Activated CD4-positive, alpha-beta T cell treated with anti-CD3 and anti-CD28 coated beads, Interleukin-2, amount 10 ng/mL, durations not matched to agents 24 days and 14 days (primary cell): Measurements from ENCODE around the gene FAM89B. TPM values are rescaled to one million over a fixed set of nuclear protein-coding genes. Genes with fewer than 3 reads are reported as not detected.
"Not testable (repeated sequence)": the region's sequence is repeated elsewhere in the genome, so short reads cannot be mapped to it uniquely, and the experiment has no call there.

Experiments
- DNase-seq: peaks from one replicate; pipeline ENCODE4 v3.0.0; 2022
- H3K27ac Mint-ChIP-seq: one replicate; pipeline ENCODE4 v1.8.0; 2022; ENCODE audit warnings: mild to moderate bottlenecking, mixed read lengths
- H3K27me3 Mint-ChIP-seq: one replicate; pipeline ENCODE4 v1.8.0; 2022; ENCODE audit warnings: mixed read lengths
- H3K36me3 Mint-ChIP-seq: one replicate; pipeline ENCODE4 v1.8.0; 2022; ENCODE audit warnings: low read depth, mild to moderate bottlenecking, mixed read lengths
- H3K4me1 Mint-ChIP-seq: one replicate; pipeline ENCODE4 v1.8.0; 2021; ENCODE audit warnings: mixed read lengths
- H3K4me3 Mint-ChIP-seq: one replicate; pipeline ENCODE4 v1.8.0; 2022; ENCODE audit warnings: mild to moderate bottlenecking, moderate library complexity, mixed read lengths
- H3K9me3 Mint-ChIP-seq: one replicate; pipeline ENCODE4 v1.8.0; 2021; ENCODE audit warnings: mixed read lengths
- intact Hi-C: fragments of 100-400 bp; cut with micrococcal nuclease; formaldehyde crosslinking; loops from one replicate; pipeline ENCODE4 v1.15.1; 2023
- total RNA-seq: library from RNA; stranded (reverse); gene quantifications from 2 replicates; pipeline ENCODE4 v1.2.3, GENCODE V29; 2022

FAM89B gene
- total RNA-seq, 1 donor from 2014 or later: 42.4 TPM

DNA sequence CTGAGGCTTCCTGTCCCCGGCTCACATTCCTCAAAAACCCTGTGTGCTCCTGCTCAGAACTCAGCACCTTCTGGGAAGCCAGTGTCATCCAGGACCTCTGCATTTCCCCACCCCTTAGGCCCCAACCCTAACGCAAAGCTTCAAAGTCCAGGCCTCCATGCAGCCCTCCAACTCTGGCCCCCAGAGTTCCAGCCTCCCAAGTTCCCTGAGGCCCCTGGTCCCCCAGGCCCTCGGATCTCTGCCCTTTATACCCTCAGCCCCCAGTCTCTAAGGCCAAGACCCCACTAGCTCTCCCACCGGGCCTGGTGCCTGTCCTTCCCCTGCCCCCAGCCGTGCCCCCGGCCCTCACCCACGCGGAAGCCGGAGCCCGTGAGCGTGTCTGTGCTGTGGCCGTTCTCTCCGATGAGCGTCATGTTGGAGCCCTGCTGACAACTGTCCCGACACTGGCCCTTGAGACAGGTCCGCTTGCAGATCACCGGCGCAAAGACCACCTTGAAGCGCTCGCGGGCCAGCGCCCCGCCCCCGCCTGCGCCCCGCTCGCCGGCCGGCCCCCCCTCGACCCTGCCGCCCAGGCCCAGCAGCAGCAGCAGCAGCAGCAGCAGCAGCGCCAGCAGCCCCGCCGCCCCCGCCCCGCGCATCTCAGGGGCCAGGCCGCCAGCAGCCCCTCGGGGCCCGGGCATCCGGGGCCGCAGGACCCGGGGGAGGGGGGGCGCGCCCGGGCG lies 14.9 kb upstream of the FAM89B start:
- intact Hi-C loops: loop anchor here (1.0 kb wide), 2 partner anchors 11 to 17 kb away; no protein-coding TSS in a partner anchor
- Mint-ChIP-seq H3K27ac (peak overlapping the region; percentile 88), H3K27me3 (no peaks in the 10 kb centered on the region), H3K4me1 (peaks cover 51% of the 10 kb centered on the region), H3K36me3 (peaks cover 4% of the 10 kb centered on the region), H3K4me3 (peak overlapping the region; percentile 86), H3K9me3 (no peaks in the 10 kb centered on the region)
- peak; percentile 77 for DNase-seq

DNA sequence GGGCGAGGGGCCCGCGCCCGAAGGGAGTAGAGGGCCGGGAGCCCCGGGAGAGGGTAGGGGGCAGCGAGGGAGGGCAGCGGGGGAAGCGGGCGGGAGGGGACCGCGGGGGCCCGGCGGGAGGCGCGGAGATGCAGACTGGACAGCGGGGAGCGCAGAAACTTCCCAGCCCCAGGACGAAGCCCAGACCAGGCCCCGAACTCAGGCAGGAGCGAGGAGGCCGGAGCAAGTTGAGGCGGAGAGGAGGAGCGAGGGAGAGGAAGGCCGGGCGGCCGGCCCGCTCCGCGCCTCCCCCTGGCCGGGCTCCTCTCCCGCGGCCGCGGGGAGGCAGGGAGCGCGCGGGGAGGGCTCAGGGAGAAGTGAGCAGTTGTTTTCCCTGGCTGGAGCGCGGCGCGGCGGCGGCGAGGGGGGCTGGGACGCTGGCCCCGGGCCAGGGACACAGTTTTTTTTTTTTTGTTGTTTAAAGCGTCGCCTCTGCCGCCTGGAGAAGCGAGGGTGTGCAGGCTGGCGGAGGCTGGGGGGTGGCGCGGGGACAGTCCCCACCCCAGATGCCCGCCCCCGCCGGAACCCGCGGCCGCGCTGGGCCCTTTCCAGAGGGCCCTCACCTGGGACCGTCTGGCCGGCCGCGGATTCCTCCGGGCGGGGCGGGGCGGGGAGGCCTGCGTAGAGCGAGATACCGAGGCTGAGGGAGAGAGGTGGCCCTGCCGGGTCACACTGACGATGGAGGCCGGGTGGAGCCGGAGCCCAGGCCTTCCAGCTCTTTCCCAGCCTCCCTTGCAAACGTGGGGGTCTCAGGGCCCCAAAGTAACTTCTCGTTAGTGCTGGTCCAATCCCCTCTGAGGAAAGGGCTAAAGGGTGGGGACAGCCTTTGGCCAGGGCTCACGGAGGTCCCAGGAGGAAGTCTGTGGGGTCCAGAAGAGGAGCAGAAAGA lies 14.1 kb upstream of the FAM89B start, which contains the start of gene LTBP3:
Gene LTBP3 (minus strand): TSS at position 358 of the 928 bp plus-strand sequence. CDS start 400 bp downstream, outside the sequence.
- peak within 1 kb of the TSS; percentile 86 for H3K4me3 Mint-ChIP-seq
- no peaks in the 10 kb centered on the region for H3K9me3 Mint-ChIP-seq
- intact Hi-C loops: loop anchor here (1.0 kb wide), 1 partner anchor 18 kb away; no protein-coding TSS in a partner anchor
- peaks cover 2% of the 10 kb centered on the region for H3K36me3 Mint-ChIP-seq
- peak; percentile 82 for DNase-seq
- no peaks in the 10 kb centered on the region for H3K27me3 Mint-ChIP-seq
- peak within 1 kb of the TSS; percentile 88 for H3K27ac Mint-ChIP-seq
- peaks cover 49% of the 10 kb centered on the region for H3K4me1 Mint-ChIP-seq

DNA sequence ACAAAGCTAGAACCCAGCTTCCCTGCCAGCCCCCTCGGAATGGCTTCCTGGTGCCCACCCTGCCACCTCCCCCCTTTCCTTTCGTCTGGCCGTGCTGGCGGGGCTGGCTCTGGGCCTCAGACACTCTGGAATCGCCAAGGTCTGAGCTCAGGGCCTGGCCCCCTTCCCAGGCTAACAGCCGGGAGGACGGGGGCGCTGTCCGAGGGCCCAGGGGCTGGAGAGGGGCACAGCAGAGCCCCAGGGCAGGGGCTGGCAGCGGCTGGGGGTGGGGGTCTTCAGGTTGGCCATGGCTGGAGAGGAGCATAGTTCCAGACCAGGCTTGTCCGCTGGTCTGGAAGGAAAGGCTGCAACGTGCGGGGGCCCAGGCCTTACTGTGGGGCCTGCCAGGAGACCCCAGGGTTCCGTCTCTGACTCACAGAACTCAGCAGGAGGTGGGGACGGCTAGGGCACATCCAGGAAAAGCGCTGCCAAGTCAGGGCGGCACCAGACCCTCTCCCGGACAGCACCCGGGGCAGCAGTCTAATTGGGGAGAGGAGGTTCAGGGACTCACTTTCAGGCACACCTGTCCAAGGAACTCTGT lies 13.3 kb upstream of the FAM89B start:
- H3K27ac Mint-ChIP-seq: peak overlapping the region; percentile 71

DNA sequence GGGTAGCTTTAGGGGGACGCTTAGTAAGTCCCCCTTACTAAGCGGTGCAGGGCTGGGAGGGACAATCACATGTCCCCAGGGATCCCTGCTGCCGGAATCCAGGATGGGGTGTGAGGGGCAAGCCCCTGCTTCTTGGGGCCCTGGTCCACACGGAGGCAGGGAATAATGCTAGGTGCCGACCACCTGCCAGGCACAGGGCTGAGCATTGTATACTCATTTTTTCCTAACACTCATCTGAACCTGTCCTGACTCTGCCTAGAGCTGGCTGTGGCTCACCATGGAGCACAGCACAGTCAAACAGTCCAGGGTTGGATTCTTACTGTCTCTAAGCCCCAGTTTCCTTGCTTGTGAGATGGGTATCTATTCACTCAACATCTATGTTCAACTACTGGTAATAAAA lies 12.8 kb upstream of the FAM89B start:
- intact Hi-C loops: loop anchor here (1.0 kb wide), 1 partner anchor 10 kb away; no protein-coding TSS in a partner anchor
- no peaks in the 10 kb centered on the region for H3K9me3 Mint-ChIP-seq
- H3K4me1 Mint-ChIP-seq: peaks cover 46% of the 10 kb centered on the region
- H3K36me3 Mint-ChIP-seq: no peaks in the 10 kb centered on the region
- peak overlapping the region; percentile 29 for H3K27ac Mint-ChIP-seq
- H3K4me3 Mint-ChIP-seq: peak overlapping the region; percentile 75
- DNase-seq: no peak
- no peaks in the 10 kb centered on the region for H3K27me3 Mint-ChIP-seq

More for the DNA sequence above, 13.3 kb upstream of the FAM89B start:
- H3K4me1 Mint-ChIP-seq: peaks cover 50% of the 10 kb centered on the region
- no peaks in the 10 kb centered on the region for H3K9me3 Mint-ChIP-seq
- DNase-seq: no peak
- intact Hi-C loops: loop anchor here (1.0 kb wide), 2 partner anchors 10 to 19 kb away; no protein-coding TSS in a partner anchor
- no peaks in the 10 kb centered on the region for H3K27me3 Mint-ChIP-seq
- H3K36me3 Mint-ChIP-seq: peaks cover 2% of the 10 kb centered on the region
- peak overlapping the region; percentile 75 for H3K4me3 Mint-ChIP-seq

DNA sequence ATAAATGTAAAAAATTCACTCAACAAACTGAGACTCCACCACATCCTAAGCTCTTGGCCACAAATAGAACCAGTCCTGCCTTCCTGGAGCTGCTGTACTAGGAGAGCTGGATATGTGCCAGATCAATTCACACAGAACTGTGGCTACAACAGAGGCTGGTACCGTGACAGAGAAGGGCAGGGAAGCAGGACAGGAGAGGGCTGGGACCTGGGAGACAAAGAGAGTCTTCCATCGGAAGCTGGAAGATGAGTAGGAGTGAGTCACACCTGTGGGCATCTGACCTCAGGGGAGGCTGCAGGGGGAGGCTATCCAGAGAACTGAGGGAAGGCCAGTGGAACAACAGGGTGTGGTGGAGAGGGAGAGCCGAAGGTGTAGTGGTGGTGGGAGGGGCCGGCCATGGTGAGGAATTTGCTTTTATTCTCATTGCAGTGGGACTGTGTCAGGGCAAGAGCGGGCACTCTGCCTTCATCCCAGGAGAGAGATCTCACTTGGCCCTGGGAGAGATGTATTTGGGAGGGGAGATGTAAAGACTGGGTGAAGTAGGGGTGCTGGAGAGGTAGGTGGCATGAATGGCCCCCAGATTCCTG lies 12.3 kb upstream of the FAM89B start:
- intact Hi-C loops: loop anchor here (1.0 kb wide), 1 partner anchor 9 kb away; no protein-coding TSS in a partner anchor
- no peaks in the 10 kb centered on the region for H3K27me3 Mint-ChIP-seq
- H3K4me3 Mint-ChIP-seq: no peak overlapping the region
- no peaks in the 10 kb centered on the region for H3K9me3 Mint-ChIP-seq
- peaks cover 2% of the 10 kb centered on the region for H3K36me3 Mint-ChIP-seq
- DNase-seq: no peak
- peak overlapping the region; percentile 27 for H3K27ac Mint-ChIP-seq
- peaks cover 44% of the 10 kb centered on the region for H3K4me1 Mint-ChIP-seq

DNA sequence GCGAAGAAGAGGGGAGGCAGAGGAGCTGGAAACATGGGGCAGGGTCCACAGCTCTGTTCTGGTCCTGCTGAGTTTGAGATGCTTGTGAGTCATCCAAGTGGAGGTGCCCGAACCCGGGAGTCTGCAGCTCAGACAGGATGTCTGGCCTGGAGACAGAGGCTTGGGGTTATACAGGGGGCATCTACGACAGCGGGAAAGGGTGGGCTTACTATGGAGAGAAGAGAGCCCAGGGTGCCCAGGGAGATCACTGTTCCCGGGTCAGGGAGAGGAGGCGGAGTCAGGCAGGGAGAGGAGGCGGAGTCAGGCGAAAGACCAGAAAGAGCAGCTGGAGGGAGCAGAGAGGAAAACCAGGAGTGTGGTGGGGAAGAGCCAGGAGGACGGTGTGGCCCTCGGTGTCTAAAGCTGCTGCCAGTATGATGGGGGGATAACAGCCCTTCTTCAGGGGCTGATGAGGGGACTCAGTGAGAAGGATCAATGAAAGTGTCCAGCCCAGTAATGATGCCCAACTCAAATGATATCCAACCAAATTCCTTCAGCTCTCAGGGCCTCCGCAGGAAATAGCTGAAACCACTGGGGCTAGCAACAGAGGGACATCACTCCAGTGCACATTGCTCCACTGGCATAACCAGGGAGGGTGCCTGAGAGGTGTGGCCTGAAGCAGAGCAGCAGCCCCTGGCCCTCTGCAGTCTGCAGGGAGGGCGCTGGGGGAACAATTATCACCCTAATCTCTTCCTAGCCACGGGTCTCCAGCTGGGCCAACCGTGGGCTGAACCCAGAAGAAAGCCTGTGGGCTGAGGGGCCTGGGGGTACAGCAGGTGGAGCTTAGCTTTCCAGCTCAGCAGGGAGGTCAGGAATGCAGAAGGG lies 11.6 kb upstream of the FAM89B start:
- peaks cover 44% of the 10 kb centered on the region for H3K4me1 Mint-ChIP-seq
- no peak for DNase-seq
- H3K27ac Mint-ChIP-seq: peak overlapping the region; percentile 27
- no peak overlapping the region for H3K4me3 Mint-ChIP-seq
- peaks cover 2% of the 10 kb centered on the region for H3K36me3 Mint-ChIP-seq
- intact Hi-C loops: no loop called here
- H3K27me3 Mint-ChIP-seq: no peaks in the 10 kb centered on the region
- H3K9me3 Mint-ChIP-seq: no peaks in the 10 kb centered on the region

DNA sequence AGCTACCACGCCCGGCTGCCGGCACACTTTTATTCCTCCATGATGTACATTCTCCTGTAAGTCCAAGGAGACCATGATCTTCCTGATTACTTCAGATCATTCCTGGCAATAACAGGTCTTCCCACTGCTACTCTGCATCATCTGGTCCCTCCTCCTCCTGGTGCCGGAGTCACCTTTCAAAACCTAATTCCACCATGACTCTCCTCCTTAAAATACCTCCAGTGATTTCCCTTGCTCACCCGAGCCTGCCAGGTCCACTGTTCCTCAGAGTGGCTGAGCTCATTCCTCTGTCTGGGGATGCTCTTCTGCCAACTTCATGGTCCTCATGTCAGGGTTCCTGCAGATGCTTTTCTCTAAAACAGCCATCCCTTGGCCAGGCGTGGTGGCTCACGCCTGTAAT lies 10.3 kb upstream of the FAM89B start:
- intact Hi-C loops: no loop called here
- Mint-ChIP-seq H3K4me1 (peaks cover 44% of the 10 kb centered on the region), H3K9me3 (no peaks in the 10 kb centered on the region)

DNA sequence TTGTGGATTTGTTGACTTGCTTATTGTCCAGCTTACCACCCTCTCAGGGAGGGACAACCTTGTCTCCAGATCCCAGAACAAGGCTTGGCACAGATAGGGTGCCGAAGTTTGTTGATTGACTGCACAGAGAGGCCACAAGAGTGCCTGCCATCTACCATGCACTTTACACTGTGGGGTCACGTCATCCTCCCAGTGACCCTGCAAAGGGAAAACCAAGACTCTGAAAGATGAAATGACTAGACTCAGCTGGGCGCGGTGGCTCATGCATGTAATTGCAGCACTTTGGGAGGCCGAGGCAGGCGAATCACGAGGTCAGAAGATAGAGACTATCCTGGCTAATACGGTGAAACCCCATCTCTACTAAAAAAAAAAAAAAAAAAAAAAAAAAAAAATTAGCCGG lies 9.6 kb upstream of the FAM89B start:
- H3K9me3 Mint-ChIP-seq: no peaks in the 10 kb centered on the region

More for the DNA sequence above, 10.3 kb upstream of the FAM89B start:
- no peak overlapping the region for H3K4me3 Mint-ChIP-seq
- no peaks in the 10 kb centered on the region for H3K27me3 Mint-ChIP-seq
- no peak overlapping the region for H3K27ac Mint-ChIP-seq
- DNase-seq: no peak
- H3K36me3 Mint-ChIP-seq: peaks cover 2% of the 10 kb centered on the region

DNA sequence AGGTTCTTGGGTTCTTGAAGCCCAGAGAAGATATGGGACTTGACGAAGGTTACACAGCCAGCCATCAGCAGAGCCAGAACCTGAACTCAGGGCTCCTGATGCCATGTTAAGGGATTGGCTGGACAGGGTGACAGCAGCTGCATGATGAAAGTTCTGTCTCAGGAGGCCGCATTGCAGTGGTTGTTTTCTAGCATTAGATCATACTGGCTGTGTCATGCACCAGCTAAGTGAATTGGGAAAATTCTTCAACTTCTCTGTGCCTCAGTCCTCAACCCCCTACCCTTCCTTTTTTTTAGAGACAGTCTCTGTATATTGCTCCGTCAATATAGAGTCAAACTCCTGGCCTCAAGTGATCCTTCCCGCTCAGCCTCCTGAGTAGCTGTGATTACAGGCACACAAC lies 8.7 kb upstream of the FAM89B start:
- intact Hi-C loops: no loop called here
- Mint-ChIP-seq H3K4me1 (peaks cover 45% of the 10 kb centered on the region), H3K27me3 (no peaks in the 10 kb centered on the region), H3K9me3 (no peaks in the 10 kb centered on the region), H3K27ac (no peak overlapping the region), H3K4me3 (no peak overlapping the region), H3K36me3 (peaks cover 6% of the 10 kb centered on the region)
- no peak for DNase-seq

More for the DNA sequence above, 9.6 kb upstream of the FAM89B start:
- Mint-ChIP-seq H3K4me3 (no peak overlapping the region), H3K4me1 (peaks cover 40% of the 10 kb centered on the region), H3K27me3 (no peaks in the 10 kb centered on the region), H3K36me3 (peaks cover 2% of the 10 kb centered on the region), H3K27ac (no peak overlapping the region)
- DNase-seq: no peak
- intact Hi-C loops: no loop called here

DNA sequence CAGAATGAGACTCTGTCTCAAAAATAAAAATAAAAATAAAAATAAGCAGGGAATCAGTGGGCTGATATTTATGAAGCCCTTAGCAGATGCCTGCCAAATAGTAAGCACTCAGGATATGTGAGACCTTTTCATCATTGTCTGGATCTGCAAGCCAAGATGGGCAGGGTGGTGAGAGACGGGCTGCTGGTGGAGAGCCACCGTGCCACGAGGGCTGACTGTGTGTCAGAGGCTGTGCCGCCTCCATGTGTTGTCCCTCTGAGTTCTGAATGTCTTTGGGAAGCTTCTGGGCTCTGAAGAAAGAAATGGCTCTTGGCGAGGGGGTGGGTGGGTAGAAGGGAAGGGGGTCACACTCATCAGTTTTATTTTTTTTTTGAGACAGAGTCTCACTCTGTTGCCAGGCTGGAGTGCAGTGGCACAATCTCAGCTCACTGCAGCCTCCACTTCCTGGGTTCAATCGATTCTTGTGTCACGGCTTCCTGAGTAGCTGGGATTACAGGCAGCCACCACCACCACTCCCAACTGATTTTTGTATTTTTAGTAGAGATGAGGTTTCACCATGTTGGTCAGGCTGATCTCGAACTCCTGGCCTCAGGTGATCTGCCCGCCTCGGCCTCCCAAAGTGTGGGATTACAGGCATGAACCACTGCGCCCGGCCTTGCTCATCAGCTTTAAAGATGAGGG lies 7.3 kb upstream of the FAM89B start:
- intact Hi-C loops, H3K9me3 Mint-ChIP-seq, H3K27me3 Mint-ChIP-seq: not testable (repeated sequence)
- Mint-ChIP-seq H3K27ac (peak overlapping the region; percentile 91), H3K4me1 (peaks cover 44% of the 10 kb centered on the region), H3K36me3 (peaks cover 15% of the 10 kb centered on the region), H3K4me3 (peak overlapping the region; percentile 75)
- DNase-seq: peak; percentile 72

DNA sequence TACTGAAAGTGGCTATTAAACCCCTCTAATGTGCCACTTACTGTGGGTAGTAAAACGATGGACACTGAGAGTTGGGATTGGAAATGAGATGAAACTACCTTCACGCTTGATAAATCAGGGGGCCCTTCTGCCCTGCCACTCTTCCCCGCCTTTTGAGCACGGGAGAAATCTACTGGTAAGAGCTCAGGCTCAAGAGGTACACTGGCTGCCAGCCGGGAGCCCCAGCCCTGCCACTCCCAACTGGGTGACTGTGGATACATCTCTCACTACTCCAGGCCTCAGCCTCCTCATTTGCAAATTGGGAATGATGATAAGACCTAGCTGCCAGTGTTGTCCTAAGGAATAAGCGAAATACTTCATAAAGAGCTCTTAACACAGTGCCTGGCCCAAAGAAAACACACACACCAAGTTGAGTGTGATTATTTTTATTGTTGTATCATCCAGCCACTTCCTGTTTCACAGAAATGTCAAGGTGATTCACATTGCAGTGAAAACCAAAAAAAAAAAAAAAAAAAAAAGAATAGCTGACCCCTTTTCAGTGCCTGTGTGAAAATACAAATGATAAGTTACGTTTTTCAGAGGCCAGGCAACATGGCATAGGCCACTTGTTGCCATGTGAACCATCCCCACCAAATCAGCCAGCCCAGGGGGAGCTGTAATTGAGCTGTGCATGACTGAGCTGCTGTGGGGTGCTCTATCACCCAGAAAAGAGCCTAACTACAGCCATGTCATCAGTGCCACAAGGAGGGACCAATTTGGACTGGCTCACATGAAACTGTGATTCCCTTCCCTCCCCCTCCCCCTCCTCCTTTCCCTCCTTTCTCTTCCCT lies 6.5 kb upstream of the FAM89B start:
- intact Hi-C loops: no loop called here
- Mint-ChIP-seq H3K36me3 (peaks cover 18% of the 10 kb centered on the region), H3K4me1 (peaks cover 39% of the 10 kb centered on the region), H3K4me3 (peak overlapping the region; percentile 75), H3K9me3 (no peaks in the 10 kb centered on the region), H3K27ac (peak overlapping the region; percentile 91), H3K27me3 (no peaks in the 10 kb centered on the region)
- DNase-seq: peak; percentile 81
